ENCODE data around the gene DPF3. TPM values are rescaled to one million over a fixed set of nuclear protein-coding genes. Genes with fewer than 3 reads are reported as not detected.

DPF3 gene
- total RNA-seq, 1 experiment from 2014 or later, result 1.9 TPM

GRCh38 chr14:72589652-72590051, 304.2 kb downstream of the DPF3 start:
- ChIA-PET CTCF (no interaction called here), POLR2A (no interaction called here)
- H3K27me3 Mint-ChIP-seq (ENCODE audit: insufficient read depth, unreplicated experiment), result no peaks in the 10 kb centered on the region
- H3K4me1 Mint-ChIP-seq (ENCODE audit: insufficient read depth, unreplicated experiment), result no peaks in the 10 kb centered on the region
- no peak for DNase-seq (ENCODE audit: unreplicated experiment)
- intact Hi-C loops (cut with micrococcal nuclease), result no loop called here
- no TSS peak for BruUV-seq (replicated peaks)
- no peak overlapping the region for H3K27ac Mint-ChIP-seq (ENCODE audit: low read depth, unreplicated experiment)
- H3K36me3 Mint-ChIP-seq (ENCODE audit: insufficient read depth, unreplicated experiment), result no peaks in the 10 kb centered on the region
- H3K9me3 Mint-ChIP-seq (ENCODE audit: unreplicated experiment), result no peaks in the 10 kb centered on the region
- TF ChIP-seq CTCF (IDR thresholded peaks at IDR 0.05; ENCODE audit: unreplicated experiment), result no peak
- H3K4me3 Mint-ChIP-seq (ENCODE audit: unreplicated experiment), result no peak overlapping the region

- intact Hi-C loops (cut with micrococcal nuclease), result no loop called here
- ChIA-PET CTCF (no interaction called here), POLR2A (no interaction called here)
- Mint-ChIP-seq H3K36me3 (ENCODE audit: insufficient read depth, unreplicated experiment) (no peaks in the 10 kb centered on the region), H3K4me1 (ENCODE audit: insufficient read depth, unreplicated experiment) (no peaks in the 10 kb centered on the region), H3K9me3 (ENCODE audit: unreplicated experiment) (no peaks in the 10 kb centered on the region), H3K27me3 (ENCODE audit: insufficient read depth, unreplicated experiment) (no peaks in the 10 kb centered on the region), H3K4me3 (ENCODE audit: unreplicated experiment) (no peak overlapping the region), H3K27ac (ENCODE audit: low read depth, unreplicated experiment) (no peak overlapping the region)
- DNase-seq (ENCODE audit: unreplicated experiment), result no peak
- BruUV-seq (replicated peaks), result no TSS peak
- TF ChIP-seq CTCF (IDR thresholded peaks at IDR 0.05; ENCODE audit: unreplicated experiment), result no peak
Measured at GRCh38 chr14:72588521-72588920, 305.4 kb downstream of the DPF3 start.

GRCh38 chr14:72583316-72584272, 310.3 kb downstream of the DPF3 start:
- Mint-ChIP-seq H3K9me3 (ENCODE audit: unreplicated experiment) (no peaks in the 10 kb centered on the region), H3K27ac (ENCODE audit: low read depth, unreplicated experiment) (no peak overlapping the region), H3K36me3 (ENCODE audit: insufficient read depth, unreplicated experiment) (no peaks in the 10 kb centered on the region), H3K27me3 (ENCODE audit: insufficient read depth, unreplicated experiment) (no peaks in the 10 kb centered on the region), H3K4me3 (ENCODE audit: unreplicated experiment) (no peak overlapping the region), H3K4me1 (ENCODE audit: insufficient read depth, unreplicated experiment) (no peaks in the 10 kb centered on the region)
- intact Hi-C loops (cut with micrococcal nuclease), result no loop called here
- no peak for TF ChIP-seq CTCF (IDR thresholded peaks at IDR 0.05; ENCODE audit: unreplicated experiment)
- ChIA-PET POLR2A (no interaction called here), CTCF (no interaction called here)
- BruUV-seq (replicated peaks), result no TSS peak
- no peak for DNase-seq (ENCODE audit: unreplicated experiment)

GRCh38 chr14:72582582-72582981, 311.3 kb downstream of the DPF3 start:
- H3K4me3 Mint-ChIP-seq (ENCODE audit: unreplicated experiment), result no peak overlapping the region
- H3K9me3 Mint-ChIP-seq (ENCODE audit: unreplicated experiment), result no peaks in the 10 kb centered on the region
- ChIA-PET POLR2A (no interaction called here), CTCF (interaction anchor here (0.6 kb wide), 1 partner anchor 365 kb away, joined by 4 read pairs; no protein-coding TSS in a partner anchor)
- no peaks in the 10 kb centered on the region for H3K27me3 Mint-ChIP-seq (ENCODE audit: insufficient read depth, unreplicated experiment)
- DNase-seq (ENCODE audit: unreplicated experiment), result no peak
- H3K27ac Mint-ChIP-seq (ENCODE audit: low read depth, unreplicated experiment), result no peak overlapping the region
- no peaks in the 10 kb centered on the region for H3K4me1 Mint-ChIP-seq (ENCODE audit: insufficient read depth, unreplicated experiment)
- BruUV-seq (replicated peaks), result no TSS peak
- no peaks in the 10 kb centered on the region for H3K36me3 Mint-ChIP-seq (ENCODE audit: insufficient read depth, unreplicated experiment)
- TF ChIP-seq CTCF (IDR thresholded peaks at IDR 0.05; ENCODE audit: unreplicated experiment), result no peak
- intact Hi-C loops (cut with micrococcal nuclease), result no loop called here
